SKM-1 (cell line): ENCODE data around the gene IER5.
A peak's percentile ranks its signal among the peaks of the same experiment; 100 is the strongest.

Experiments
- DNase-seq: peaks from one replicate; lab custom pipeline; 2025; ENCODE audit not compliant: unreplicated experiment; lab: John Stamatoyannopoulos, UW

Gene IER5

GRCh38 chr1:181095763-181096184 lies 7.3 kb downstream of the IER5 start:
- no peak for DNase-seq

GRCh38 chr1:181097242-181097641 lies 8.7 kb downstream of the IER5 start:
- DNase-seq, result no peak

- peak; percentile 94 for DNase-seq
Observed at GRCh38 chr1:181099152-181100014, 10.9 kb downstream of the IER5 start.

GRCh38 chr1:181100015-181100905 lies 11.8 kb downstream of the IER5 start:
- DNase-seq, result no peak

- no peak for DNase-seq
Observed at GRCh38 chr1:181100934-181101333, 12.4 kb downstream of the IER5 start.

GRCh38 chr1:181101581-181102226 lies 13.2 kb downstream of the IER5 start:
- DNase-seq, result no peak

GRCh38 chr1:181102841-181103240 lies 14.3 kb downstream of the IER5 start:
- no peak for DNase-seq

- no peak for DNase-seq
Observed at GRCh38 chr1:181103399-181103798, 14.9 kb downstream of the IER5 start.

GRCh38 chr1:181104042-181104789 lies 15.7 kb downstream of the IER5 start:
- DNase-seq, result no peak

- no peak for DNase-seq
Observed at GRCh38 chr1:181104790-181105133, 16.3 kb downstream of the IER5 start.

- peak; percentile 94 for DNase-seq
Observed at GRCh38 chr1:181105134-181106021, 16.9 kb downstream of the IER5 start.

- DNase-seq, result no peak
Observed at GRCh38 chr1:181106022-181106312, 17.5 kb downstream of the IER5 start.

- no peak for DNase-seq
Observed at GRCh38 chr1:181106479-181106878, 18.0 kb downstream of the IER5 start.

- no peak for DNase-seq
Observed at GRCh38 chr1:181107711-181108110, 19.2 kb downstream of the IER5 start.

GRCh38 chr1:181108304-181108867 lies 19.9 kb downstream of the IER5 start:
- no peak for DNase-seq

- DNase-seq, result no peak
Observed at GRCh38 chr1:181110013-181110412, 21.5 kb downstream of the IER5 start.

- no peak for DNase-seq
Observed at GRCh38 chr1:181111559-181111958, 23.1 kb downstream of the IER5 start.

- peak; percentile 73 for DNase-seq
Observed at GRCh38 chr1:181112071-181112929, 23.8 kb downstream of the IER5 start.
